Liver (tissue), 3 donors: ENCODE data around the gene PODXL2.

Source experiments
- FOXA2 ChIP-seq: IDR thresholded peaks from 2 replicates; pipeline ENCODE4 v1.6.1; 2016; ENCODE audit warnings: antibody characterized with exemption
- SP1 ChIP-seq: IDR thresholded peaks from 2 replicates; pipeline ENCODE4 v1.6.1; 2018; ENCODE audit warnings: antibody characterized with exemption, mild to moderate bottlenecking
- TAF1 ChIP-seq: conservative IDR thresholded peaks from 2 replicates; pipeline ENCODE4 v1.6.1; 2016; ENCODE audit warnings: antibody characterized with exemption, mild to moderate bottlenecking
- TF ChIP-seq, protein P1 (sequence below): fragments of 150-350 bp; IDR thresholded peaks from 2 replicates; pipeline ENCODE4 v1.5.1; 2017; ENCODE audit warnings: improper control_type of control experiment, low read depth, low read length; ENCODE audit not compliant: missing input control
- donor health status: healthy.
- donor health status: healthy.

DNA sequence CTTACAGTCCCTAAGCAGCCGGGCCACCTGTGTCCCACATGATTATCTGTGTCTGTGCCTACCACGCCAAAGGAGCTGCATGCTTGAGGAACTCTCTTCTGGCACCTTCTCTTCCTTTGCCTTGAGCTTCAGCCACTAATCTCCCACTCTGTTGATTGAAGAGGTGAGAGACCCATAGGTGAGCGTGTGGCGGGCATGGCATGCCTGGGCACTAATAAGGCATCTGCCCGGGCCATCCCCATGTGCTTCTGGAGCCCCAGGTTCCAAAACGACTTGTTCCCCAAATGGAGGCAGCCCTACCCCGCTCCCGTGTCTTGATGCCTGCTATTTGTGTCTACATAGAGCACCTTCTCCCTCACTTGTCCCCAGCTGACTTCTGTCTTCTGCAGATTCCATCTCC is 17.7 kb upstream of the PODXL2 start:
- TF ChIP-seq, protein P1, sequence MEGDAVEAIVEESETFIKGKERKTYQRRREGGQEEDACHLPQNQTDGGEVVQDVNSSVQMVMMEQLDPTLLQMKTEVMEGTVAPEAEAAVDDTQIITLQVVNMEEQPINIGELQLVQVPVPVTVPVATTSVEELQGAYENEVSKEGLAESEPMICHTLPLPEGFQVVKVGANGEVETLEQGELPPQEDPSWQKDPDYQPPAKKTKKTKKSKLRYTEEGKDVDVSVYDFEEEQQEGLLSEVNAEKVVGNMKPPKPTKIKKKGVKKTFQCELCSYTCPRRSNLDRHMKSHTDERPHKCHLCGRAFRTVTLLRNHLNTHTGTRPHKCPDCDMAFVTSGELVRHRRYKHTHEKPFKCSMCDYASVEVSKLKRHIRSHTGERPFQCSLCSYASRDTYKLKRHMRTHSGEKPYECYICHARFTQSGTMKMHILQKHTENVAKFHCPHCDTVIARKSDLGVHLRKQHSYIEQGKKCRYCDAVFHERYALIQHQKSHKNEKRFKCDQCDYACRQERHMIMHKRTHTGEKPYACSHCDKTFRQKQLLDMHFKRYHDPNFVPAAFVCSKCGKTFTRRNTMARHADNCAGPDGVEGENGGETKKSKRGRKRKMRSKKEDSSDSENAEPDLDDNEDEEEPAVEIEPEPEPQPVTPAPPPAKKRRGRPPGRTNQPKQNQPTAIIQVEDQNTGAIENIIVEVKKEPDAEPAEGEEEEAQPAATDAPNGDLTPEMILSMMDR = no peak
- no peak for TF ChIP-seq SP1
- TF ChIP-seq TAF1 = no peak
- TF ChIP-seq FOXA2 = no peak
